SK-N-SH (cell line): ENCODE measurements around the gene WIZ. TPM values are rescaled to one million over a fixed set of nuclear protein-coding genes. Genes with fewer than 3 reads are reported as not detected.

Experiments used
- CTCF ChIA-PET: fragments of 300-600, 350-600 bp; formaldehyde crosslinking; extraction: SDS; loops from one replicate; lab custom pipeline; 2021; lab: Yijun Ruan, JAX
- POLR2A ChIA-PET: fragments of 350-600 bp; sonication (Branson Sonifier 250); formaldehyde crosslinking; extraction: SDS; loops from one replicate; lab custom pipeline; 2020; ENCODE audit warnings: antibody characterized with exemption, inconsistent platforms; lab: Yijun Ruan, JAX
- DNase-seq: peaks from one replicate; pipeline ENCODE4 v3.0.0; 2012
- H2AFZ ChIP-seq: fragments of 200-600 bp; sonication (generic); 2 replicates; pipeline ENCODE4 v1.8.1; 2016; ENCODE audit warnings: antibody characterized with exemption, mild to moderate bottlenecking, low read depth
- H3F3A ChIP-seq: fragments of 200-600 bp; sonication (generic); replicated peaks from 2 replicates; pipeline ENCODE3; 2016; ENCODE audit warnings: antibody characterized with exemption, mild to moderate bottlenecking; ENCODE audit not compliant: insufficient read depth
- H3K27ac ChIP-seq, 2 experiments: fragments of 200-500 bp in 1 of 2; fragments of 200-600 bp in 1 of 2; sonication (Bioruptor generic) in 1 of 2; sonication (generic), shearing (Covaris generic) in 1 of 2; 2 replicates each; pipeline versions ENCODE4 v1.5.1 to v1.6.1; 2014 to 2016; ENCODE audit warnings: low read depth in 2 of 2, inconsistent platforms in 1 of 2, low read length in 1 of 2, mild to moderate bottlenecking in 1 of 2, mixed read lengths in 1 of 2
- H3K27me3 ChIP-seq: fragments of 200-600 bp; sonication (generic), shearing (Covaris generic); 2 replicates; pipeline ENCODE4 v1.6.1; 2016; ENCODE audit warnings: mixed run types; ENCODE audit not compliant: insufficient read depth
- H3K36me3 ChIP-seq, 2 experiments: fragments of 200-500 bp in 1 of 2; fragments of 200-600 bp in 1 of 2; sonication (Bioruptor generic) in 1 of 2; sonication (generic) in 1 of 2; replicated peaks in 1 of 2; 2 replicates each; pipeline versions ENCODE3 to v1.5.1; 2014 to 2016; ENCODE audit warnings: low read length in 1 of 2, mild to moderate bottlenecking in 1 of 2; ENCODE audit not compliant: insufficient read depth in 2 of 2, control insufficient read depth in 1 of 2
- H3K4me1 ChIP-seq, 2 experiments: fragments of 200-500 bp in 1 of 2; fragments of 200-600 bp in 1 of 2; sonication (Bioruptor generic) in 1 of 2; sonication (generic), shearing (Covaris generic) in 1 of 2; 2 replicates each; pipeline versions ENCODE4 v1.5.1 to v1.6.1; 2014 to 2016; ENCODE audit warnings: low read depth in 1 of 2, low read length in 1 of 2, mixed run types in 1 of 2; ENCODE audit not compliant: insufficient read depth in 2 of 2, control insufficient read depth in 1 of 2
- H3K4me2 ChIP-seq: fragments of 200-600 bp; sonication (generic), shearing (Covaris generic); 2 replicates; pipeline ENCODE4 v1.6.1; 2017; ENCODE audit warnings: mixed run types
- H3K4me3 ChIP-seq, 2 experiments: fragments of 200-500 bp in 1 of 2; fragments of 200-600 bp in 1 of 2; sonication (Bioruptor generic) in 1 of 2; sonication (generic), shearing (Covaris generic) in 1 of 2; 2 replicates each; pipeline versions ENCODE4 v1.5.1 to v1.8.1; 2014 to 2016; ENCODE audit warnings: low read depth in 2 of 2, inconsistent platforms in 1 of 2, low read length in 1 of 2, mild to moderate bottlenecking in 1 of 2, mixed read lengths in 1 of 2, moderate library complexity in 1 of 2
- H3K79me2 ChIP-seq: fragments of 200-600 bp; sonication (generic); 2 replicates; pipeline ENCODE4 v1.8.1; 2017; ENCODE audit warnings: mild to moderate bottlenecking; ENCODE audit not compliant: insufficient read depth
- H3K9ac ChIP-seq: fragments of 200-600 bp; sonication (generic); 2 replicates; pipeline ENCODE4 v1.6.1; 2017; ENCODE audit warnings: mixed run types
- H3K9me2 ChIP-seq: fragments of 200-600 bp; sonication (generic); 2 replicates; pipeline ENCODE4 v1.6.1; 2017; ENCODE audit warnings: mixed run types
- H3K9me3 ChIP-seq: fragments of 200-600 bp; sonication (generic); 2 replicates; pipeline ENCODE4 v1.6.1; 2017; ENCODE audit warnings: mixed run types, mild to moderate bottlenecking, moderate library complexity
- H4K20me1 ChIP-seq: fragments of 200-600 bp; sonication (generic); 2 replicates; pipeline ENCODE4 v1.6.1; 2017; ENCODE audit warnings: mild to moderate bottlenecking, mixed run types; ENCODE audit not compliant: insufficient read depth
- CTCF ChIP-seq: fragments of 200-600 bp; sonication (generic); IDR thresholded peaks from 2 replicates; pipeline ENCODE4 v1.6.1; 2017; ENCODE audit warnings: antibody characterized with exemption, mild to moderate bottlenecking, moderate library complexity
- FOXJ3 ChIP-seq: sonication (generic); formaldehyde crosslinking; IDR thresholded peaks from 2 replicates; pipeline ENCODE4 v1.5.1; 2020; ENCODE audit warnings: mild to moderate bottlenecking, missing genetic modification reagents
- NFIC ChIP-seq: IDR thresholded peaks from 2 replicates; pipeline ENCODE4 v1.4.0; 2012; ENCODE audit warnings: borderline replicate concordance
- WGBS: methylation state at CpG from one replicate; pipeline ENCODE4 v1.1.6; 2017; ENCODE audit warnings: low lambda C conversion rate; 5-methylcytosine and 5-hydroxymethylcytosine counted together
- polyA plus RNA-seq, 3 experiments: library from polyadenylated mRNA; depleted of rRNA; stranded (reverse); fragments of >200 nt; gene quantifications; 2 replicates each; pipeline ENCODE4 v1.2.3, GENCODE V29; 2012

Gene WIZ
- polyA plus RNA-seq, 1 of the 3 experiments (the other 2 are of a cell fraction) = 15.5 TPM

GRCh38 chr19:15453906-15454860 lies 4.4 kb upstream of the WIZ start:
- peaks cover 22% of the 10 kb centered on the region for H3F3A ChIP-seq
- peak; percentile 36; the same call in 1 of the 2 replicates for TF ChIP-seq CTCF
- no peak for TF ChIP-seq NFIC
- TF ChIP-seq, all 33 proteins: peak for 1
- POLR2A ChIA-PET = no interaction called here
- H3K36me3 ChIP-seq = no peaks in the 10 kb centered on the region
- H3K4me3 ChIP-seq = no peak overlapping the region
- no peak overlapping the region for H3K27ac ChIP-seq
- H2AFZ ChIP-seq = no peak overlapping the region
- H3K79me2 ChIP-seq = no peaks in the 10 kb centered on the region
- peaks cover 0 to 18% of the 10 kb centered on the region in 2 experiments; a peak in 2 of 4 replicates for H3K4me1 ChIP-seq
- no peak overlapping the region for H3K9ac ChIP-seq
- H3K9me2 ChIP-seq = no peaks in the 10 kb centered on the region
- H3K9me3 ChIP-seq = no peaks in the 10 kb centered on the region
- H3K4me2 ChIP-seq = no peak overlapping the region
- no peak for DNase-seq
- CTCF ChIA-PET = interaction anchor here (0.6 to 2.3 kb wide), 4 partner anchors 19 to 279 kb away, joined by 3 to 8 read pairs (median 4); partner anchors contain the start of gene AKAP8L
- H4K20me1 ChIP-seq = no peaks in the 10 kb centered on the region
- peaks cover 25% of the 10 kb centered on the region for H3K27me3 ChIP-seq
- WGBS = 83% methylated on average over 8 of the region's 17 CpGs

- no peaks in the 10 kb centered on the region for H3K36me3 ChIP-seq
- H4K20me1 ChIP-seq = no peaks in the 10 kb centered on the region
- POLR2A ChIA-PET = interaction anchor here (1.0 to 2.0 kb wide), 5 partner anchors 15 to 75 kb away, joined by 3 to 10 read pairs (median 3); partner anchors contain the start of genes AKAP8 and AKAP8L
- H2AFZ ChIP-seq = peak overlapping the region; percentile 82; the same call in 1 of the 2 replicates
- H3K79me2 ChIP-seq = no peaks in the 10 kb centered on the region
- H3K9me2 ChIP-seq = no peaks in the 10 kb centered on the region
- H3K4me1 ChIP-seq = peaks cover 0 to 24% of the 10 kb centered on the region in 2 experiments; a peak in 2 of 4 replicates
- 43% methylated on average over 8 of the region's 44 CpGs for WGBS
- DNase-seq = peak; percentile 75
- peaks cover 22% of the 10 kb centered on the region for H3K27me3 ChIP-seq
- TF ChIP-seq FOXJ3 (CRISPR knock-in tag) (no peak), CTCF (peak; percentile 24; the same call in 1 of the 2 replicates)
- H3K27ac ChIP-seq = no peak overlapping the region; a peak in 1 of 4 replicates
- CTCF ChIA-PET = interaction anchor here (0.7 to 1.6 kb wide), 5 partner anchors 18 to 283 kb away, joined by 3 to 8 read pairs (median 6); partner anchors contain the start of gene AKAP8L
- peak overlapping the region; percentile 34; the same call in 1 of the 2 replicates for H3K9ac ChIP-seq
- H3F3A ChIP-seq = peaks cover 22% of the 10 kb centered on the region
- H3K4me2 ChIP-seq = peak overlapping the region; percentile 76
- H3K9me3 ChIP-seq = no peaks in the 10 kb centered on the region
- H3K4me3 ChIP-seq = peak overlapping the region; percentile 45 to 60
These were observed 3.4 kb upstream of the WIZ start for GRCh38 chr19:15453091-15453578.
